Endothelial cell of umbilical vein (primary cell): ENCODE measurements around the gene XIST. TPM values are rescaled to one million over a fixed set of nuclear protein-coding genes. Genes with fewer than 3 reads are reported as not detected.

Source experiments
- BruUV-seq: library from RNA; stranded (reverse); fragments of 400-500 nt; replicated peaks from 2 replicates; lab custom pipeline; 2021; lab: Mats Ljungman, UMichigan
- CTCF ChIA-PET: fragments of 300-600, 350-600 bp; sonication (Branson Sonifier 250); formaldehyde crosslinking; loops from one replicate; lab custom pipeline; 2021; ENCODE audit warnings: antibody characterized with exemption, inconsistent platforms; lab: Charles Lee
- POLR2A ChIA-PET: fragments of 300-600, 350-600 bp; sonication (Branson Sonifier 250); formaldehyde crosslinking; loops from one replicate; lab custom pipeline; 2021; ENCODE audit warnings: antibody characterized with exemption, inconsistent platforms; lab: Charles Lee
- DNase-seq: peaks from one replicate; pipeline ENCODE4 v3.0.0-alpha.2; 2011; ENCODE audit warnings: low read depth, low spot score
- FAIRE-seq: peaks from 2 replicates; lab custom pipeline; 2011; peaks lifted over from hg19 to GRCh38; lab: Jason Lieb, UNC
- H2AFZ ChIP-seq: 2 replicates; pipeline ENCODE4 v1.6.0; 2012; ENCODE audit warnings: low read depth, low read length, control low read depth, inconsistent platforms
- H3K27ac ChIP-seq: 2 replicates; pipeline ENCODE4 v1.5.1; 2011; ENCODE audit warnings: low read depth, mild to moderate bottlenecking, control low read depth, low read length, moderate library complexity; ENCODE audit not compliant: insufficient read depth
- H3K27me3 ChIP-seq, 2 experiments: 2 replicates each; pipeline versions ENCODE4 v1.6.0 to v1.6.1; 2011; ENCODE audit warnings: low read length in 2 of 2, mixed read lengths in 1 of 2; ENCODE audit not compliant: control insufficient read depth in 2 of 2, insufficient read depth in 2 of 2
- H3K36me3 ChIP-seq, 2 experiments: 2 replicates in 1 of 2; 3 replicates in 1 of 2; pipeline ENCODE4 v1.5.1; 2011; ENCODE audit warnings: low read length in 2 of 2, mild to moderate bottlenecking in 1 of 2, moderate library complexity in 1 of 2; ENCODE audit not compliant: control insufficient read depth in 2 of 2, insufficient read depth in 2 of 2; ENCODE audit errors: extremely low read depth in 1 of 2
- H3K4me1 ChIP-seq: 3 replicates; pipeline ENCODE4 v1.5.1; 2011; ENCODE audit warnings: mild to moderate bottlenecking, low read length; ENCODE audit not compliant: control insufficient read depth, insufficient read depth; ENCODE audit errors: extremely low read depth
- H3K4me2 ChIP-seq: 2 replicates; pipeline ENCODE4 v1.6.1; 2011; ENCODE audit warnings: low read length, control low read depth, mixed read lengths; ENCODE audit not compliant: insufficient read depth
- H3K4me3 ChIP-seq, 3 experiments: fragments of 200-600 bp in 1 of 3; sonication (generic), shearing (Covaris generic) in 1 of 3; replicated peaks in 1 of 3; 2 replicates each; pipeline ENCODE4 v1.5.1; 2011 to 2016; ENCODE audit warnings: control low read depth in 3 of 3, low read length in 3 of 3, mild to moderate bottlenecking in 2 of 3, inconsistent platforms in 1 of 3, low read depth in 1 of 3, moderate library complexity in 1 of 3; ENCODE audit not compliant: insufficient read depth in 1 of 3
- H3K79me2 ChIP-seq: 2 replicates; pipeline ENCODE4 v1.6.0; 2012; ENCODE audit warnings: low read length, inconsistent platforms; ENCODE audit not compliant: control insufficient read depth, insufficient read depth
- H3K9ac ChIP-seq: replicated peaks from 2 replicates; pipeline ENCODE3; 2011; ENCODE audit warnings: low read length, control low read depth; ENCODE audit not compliant: insufficient read depth; ENCODE audit errors: extremely low read depth
- H3K9me1 ChIP-seq: replicated peaks from 3 replicates; pipeline ENCODE4 v1.6.0; 2011; ENCODE audit warnings: mild to moderate bottlenecking, low read length; ENCODE audit not compliant: control insufficient read depth, insufficient read depth; ENCODE audit errors: extremely low read depth
- H3K9me3 ChIP-seq: replicated peaks from 2 replicates; pipeline ENCODE4 v1.5.1; 2012; ENCODE audit warnings: low read length, inconsistent platforms; ENCODE audit not compliant: control insufficient read depth, insufficient read depth
- H4K20me1 ChIP-seq: replicated peaks from 2 replicates; pipeline ENCODE3; 2011; ENCODE audit warnings: mild to moderate bottlenecking, low read length; ENCODE audit not compliant: control insufficient read depth, insufficient read depth; ENCODE audit errors: extremely low read depth
- CTCF ChIP-seq, 2 donors: IDR thresholded peaks; 1 replicate in 1 of 2; 2 replicates in 1 of 2; pipeline ENCODE4 v1.5.1; 2011; ENCODE audit warnings: low read length in 2 of 2, mild to moderate bottlenecking in 2 of 2, moderate library complexity in 2 of 2, control low read depth in 1 of 2, inconsistent platforms in 1 of 2, low read depth in 1 of 2; ENCODE audit not compliant: insufficient read depth in 1 of 2; ENCODE audit errors: extremely low read depth in 1 of 2
- EZH2 ChIP-seq: IDR thresholded peaks from 2 replicates; pipeline ENCODE4 v1.6.1; 2012; ENCODE audit warnings: borderline replicate concordance, low read depth, mild to moderate bottlenecking, moderate library complexity, low read length, inconsistent platforms; ENCODE audit not compliant: severe bottlenecking
- FOS ChIP-seq: IDR thresholded peaks from 2 replicates; pipeline ENCODE4 v1.6.1; 2011; ENCODE audit warnings: mild to moderate bottlenecking, low read length, moderate library complexity, borderline replicate concordance; ENCODE audit not compliant: insufficient read depth
- GATA2 ChIP-seq: IDR thresholded peaks from 2 replicates; pipeline ENCODE4 v1.7.0; 2011; ENCODE audit warnings: low read depth, mild to moderate bottlenecking, moderate library complexity, mixed read lengths, low read length; ENCODE audit not compliant: insufficient read length, insufficient read depth
- JUN ChIP-seq: IDR thresholded peaks from 2 replicates; pipeline ENCODE4 v1.6.1; 2011; ENCODE audit warnings: borderline replicate concordance, low read depth; ENCODE audit not compliant: insufficient read length, insufficient read depth
- MYC ChIP-seq: IDR thresholded peaks from one replicate; pipeline ENCODE4 v1.6.1; 2011; ENCODE audit warnings: mild to moderate bottlenecking, low read depth, low read length
- POLR2AphosphoS5 ChIP-seq: IDR thresholded peaks from 2 replicates; pipeline ENCODE4 v1.6.1; 2012; ENCODE audit warnings: low read depth, mild to moderate bottlenecking, control low read depth, low read length, moderate library complexity; ENCODE audit not compliant: insufficient read depth
- dilution Hi-C: fragments of 300-500 bp; cut with MboI; formaldehyde crosslinking; loops from one replicate; pipeline ENCODE4 v1.15.0; 2019; ENCODE audit warnings: low sequenced_read_pairs; ENCODE audit not compliant: extremely low pct_ligation_motif_present
- intact Hi-C: fragments of 100-400 bp; cut with micrococcal nuclease; formaldehyde crosslinking; loops from one replicate; pipeline ENCODE4 v1.10.0; 2022
- polyA plus RNA-seq, 4 experiments: library from polyadenylated mRNA; depleted of rRNA in 3 of 4; stranded (reverse) in 3 of 4; unstranded in 1 of 4; fragments of >200 nt; gene quantifications; 2 replicates each; pipeline versions ENCODE4 v1.2.1 to v1.2.3, GENCODE V29; 2011 to 2012; ENCODE audit warnings: missing spikeins in 1 of 4
- total RNA-seq: library from RNA; stranded (reverse); gene quantifications from 2 replicates; pipeline ENCODE4 v1.2.3, GENCODE V29; 2021

The XIST gene
- total and polyA plus RNA-seq, 2 donors (not counting 3 experiments of a cell fraction or from before 2014, with no cell fraction given): 0.03 to 0.07 TPM

GRCh38 chrX:73842541-73843234 is 9.8 kb downstream of the XIST start:
- Histone ChIP-seq H3K79me2 (no peaks in the 10 kb centered on the region), H3K4me2 (no peak overlapping the region), H3K4me1 (no peaks in the 10 kb centered on the region), H3K27me3 (peaks cover 0 to 2% of the 10 kb centered on the region in 2 experiments), H2AFZ (no peak overlapping the region), H3K9me1 (no peaks in the 10 kb centered on the region), H3K27ac (no peak overlapping the region), H3K4me3 (no peak overlapping the region), H3K9ac (no peak overlapping the region), H3K36me3 (no peaks in the 10 kb centered on the region), H4K20me1 (no peaks in the 10 kb centered on the region), H3K9me3 (no peaks in the 10 kb centered on the region)
- CTCF ChIA-PET: no interaction called here
- TF ChIP-seq CTCF (IDR thresholded peaks at IDR 0.05; ENCODE audit: extremely low read depth in 1 of 2, insufficient read depth in 1 of 2, low read depth in 1 of 2, low read length in 2 of 2): no peak
- no peak for TF ChIP-seq EZH2
- no peak for TF ChIP-seq FOS
- TF ChIP-seq MYC: no peak
- no peak for TF ChIP-seq POLR2AphosphoS5
- TF ChIP-seq JUN: no peak
- no peak for TF ChIP-seq GATA2
- intact Hi-C loops (loop anchor here (10.0 kb wide), 1 partner anchor 758 kb away; no protein-coding TSS in a partner anchor), dilution Hi-C loops (no loop called here)
- FAIRE-seq: no peak
- no peak for DNase-seq
- no TSS peak for BruUV-seq
- POLR2A ChIA-PET: no interaction called here
